ES-I3 (cell line): Measurements from ENCODE around the gene DISC1.
"Not testable (repeated sequence)": the region's sequence is repeated elsewhere in the genome, so short reads cannot be mapped to it uniquely, and the experiment has no call there.

Experiments
- H3K36me3 ChIP-seq: 2 replicates; pipeline ENCODE4 v1.6.1; 2013; ENCODE audit warnings: mild to moderate bottlenecking, low read length, control low read depth, moderate library complexity; ENCODE audit not compliant: insufficient read depth
- H3K4me1 ChIP-seq: 2 replicates; pipeline ENCODE4 v1.6.1; 2013; ENCODE audit warnings: mild to moderate bottlenecking, control low read depth, low read length; ENCODE audit not compliant: insufficient read depth
- H3K9ac ChIP-seq: 2 replicates; pipeline ENCODE4 v1.6.1; 2013; ENCODE audit warnings: low read depth, mild to moderate bottlenecking, low read length, moderate library complexity
- H3K9me3 ChIP-seq: 2 replicates; pipeline ENCODE4 v1.6.1; 2013; ENCODE audit warnings: mild to moderate bottlenecking, low read length, moderate library complexity; ENCODE audit not compliant: control insufficient read depth, insufficient read depth

The DISC1 gene

DNA sequence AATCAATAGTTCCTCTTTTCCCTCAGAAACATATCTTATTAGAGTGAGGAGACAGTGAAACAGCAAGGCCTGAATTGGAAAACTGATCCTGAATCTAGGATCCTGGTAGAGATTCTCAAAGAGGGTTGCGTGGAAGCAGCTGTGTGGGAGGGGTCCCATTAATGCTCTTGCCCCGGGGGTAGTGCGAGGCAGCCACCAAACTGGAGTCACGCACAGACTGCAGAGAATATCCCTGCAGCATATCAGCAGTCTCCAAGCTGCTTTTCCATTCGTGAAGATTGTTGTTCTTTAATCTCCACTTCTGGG, 150.1 kb downstream of the DISC1 start:
- Histone ChIP-seq H3K4me1 (no peaks in the 10 kb centered on the region), H3K36me3 (no peaks in the 10 kb centered on the region), H3K9me3 (no peaks in the 10 kb centered on the region), H3K9ac (no peak overlapping the region)

GRCh38 chr1:231778009-231778719, 151.6 kb downstream of the DISC1 start:
- Histone ChIP-seq H3K4me1 (no peaks in the 10 kb centered on the region), H3K9ac (no peak overlapping the region), H3K9me3 (no peaks in the 10 kb centered on the region)

DNA sequence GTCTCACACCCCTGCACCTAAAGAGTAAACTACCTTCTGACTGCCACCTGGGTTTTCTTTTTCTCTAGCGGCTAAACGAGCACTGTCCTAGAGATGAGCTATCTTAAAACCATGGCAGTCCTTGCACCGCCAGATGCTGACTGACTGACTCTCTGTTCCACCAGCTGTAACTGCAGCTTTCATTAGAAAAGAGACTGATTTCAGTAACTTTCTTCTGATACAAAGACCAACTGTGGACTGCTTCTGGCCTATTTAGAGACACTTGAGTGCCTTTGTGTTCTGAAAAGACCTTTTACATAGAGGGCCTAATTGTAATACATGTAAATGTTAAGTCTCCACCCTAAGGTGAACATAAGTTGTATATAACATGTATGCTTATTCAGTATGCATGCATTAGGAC, 152.5 kb downstream of the DISC1 start:
- Histone ChIP-seq H3K9me3 (no peaks in the 10 kb centered on the region), H3K4me1 (no peaks in the 10 kb centered on the region), H3K9ac (no peak overlapping the region), H3K36me3 (no peaks in the 10 kb centered on the region)

More at GRCh38 chr1:231778009-231778719, 151.6 kb downstream of the DISC1 start:
- H3K36me3 ChIP-seq, result no peaks in the 10 kb centered on the region

- no peak overlapping the region for H3K9ac ChIP-seq
- no peaks in the 10 kb centered on the region for H3K4me1 ChIP-seq
- H3K9me3 ChIP-seq, result no peaks in the 10 kb centered on the region
- no peaks in the 10 kb centered on the region for H3K36me3 ChIP-seq
Observed at GRCh38 chr1:231781892-231782291, 155.3 kb downstream of the DISC1 start.

- H3K36me3 ChIP-seq, H3K9ac ChIP-seq, H3K9me3 ChIP-seq, H3K4me1 ChIP-seq: not testable (repeated sequence)
Observed at GRCh38 chr1:231785073-231785472, 158.5 kb downstream of the DISC1 start.

- no peaks in the 10 kb centered on the region for H3K4me1 ChIP-seq
- no peaks in the 10 kb centered on the region for H3K36me3 ChIP-seq
- H3K9me3 ChIP-seq, result no peaks in the 10 kb centered on the region
- H3K9ac ChIP-seq, result no peak overlapping the region
Observed at GRCh38 chr1:231786126-231786525, 159.5 kb downstream of the DISC1 start.

- no peaks in the 10 kb centered on the region for H3K36me3 ChIP-seq
- H3K9me3 ChIP-seq, result no peaks in the 10 kb centered on the region
- H3K4me1 ChIP-seq, result no peaks in the 10 kb centered on the region
- H3K9ac ChIP-seq, result no peak overlapping the region
Observed at GRCh38 chr1:231792634-231793033, 166.0 kb downstream of the DISC1 start.

DNA sequence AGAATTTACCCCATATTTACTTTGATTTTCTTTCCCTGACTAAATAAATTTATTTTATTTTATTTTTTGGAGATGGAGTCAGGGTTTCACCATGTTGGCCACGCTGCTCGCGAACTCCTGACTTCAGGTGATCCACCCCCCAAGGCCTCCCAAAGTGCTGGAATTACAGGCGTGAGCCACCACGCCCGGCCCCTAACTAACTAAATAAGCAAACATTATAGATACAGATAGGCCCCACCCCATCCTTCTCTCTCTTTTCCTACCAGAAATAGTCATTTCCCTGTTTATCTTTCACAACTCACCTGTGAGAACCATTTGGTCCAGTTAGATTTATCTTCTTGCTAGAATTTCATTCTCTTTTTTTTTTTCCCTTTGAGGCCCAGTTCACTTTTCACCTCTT, 167.3 kb downstream of the DISC1 start:
- H3K36me3 ChIP-seq, result no peaks in the 10 kb centered on the region

GRCh38 chr1:231796141-231796540, 169.6 kb downstream of the DISC1 start:
- Histone ChIP-seq H3K36me3 (no peaks in the 10 kb centered on the region), H3K9me3 (no peaks in the 10 kb centered on the region), H3K9ac (no peak overlapping the region), H3K4me1 (no peaks in the 10 kb centered on the region)

More for the DNA sequence above, 167.3 kb downstream of the DISC1 start:
- no peaks in the 10 kb centered on the region for H3K9me3 ChIP-seq
- no peak overlapping the region for H3K9ac ChIP-seq
- H3K4me1 ChIP-seq, result no peaks in the 10 kb centered on the region

- Histone ChIP-seq H3K9me3 (no peaks in the 10 kb centered on the region), H3K9ac (no peak overlapping the region), H3K36me3 (no peaks in the 10 kb centered on the region; the same call in 1 of the 2 replicates)
Observed at GRCh38 chr1:231799363-231799986, 172.9 kb downstream of the DISC1 start.

DNA sequence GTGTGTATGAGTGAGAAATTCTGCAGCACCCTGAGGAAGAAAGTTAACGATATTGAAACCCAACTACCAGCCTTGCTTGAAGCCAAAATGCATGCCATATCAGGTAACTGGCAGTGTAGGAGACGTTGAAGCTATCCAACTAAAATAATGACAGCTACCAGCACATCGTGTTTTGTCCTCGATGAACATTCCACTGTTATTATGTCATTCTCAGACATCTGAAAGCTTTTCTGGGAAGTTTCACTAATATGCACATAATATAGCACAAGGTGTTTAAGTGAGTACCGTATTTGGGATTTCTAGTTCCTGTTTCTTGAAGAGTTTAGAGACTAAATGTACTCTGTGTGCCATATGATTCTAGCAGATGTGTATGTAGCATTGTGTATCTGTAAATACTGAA, 173.5 kb downstream of the DISC1 start:
- Histone ChIP-seq H3K9me3 (no peaks in the 10 kb centered on the region), H3K4me1 (no peaks in the 10 kb centered on the region), H3K36me3 (no peaks in the 10 kb centered on the region; the same call in 1 of the 2 replicates), H3K9ac (no peak overlapping the region)

More at GRCh38 chr1:231799363-231799986, 172.9 kb downstream of the DISC1 start:
- H3K4me1 ChIP-seq, result no peaks in the 10 kb centered on the region

- Histone ChIP-seq H3K9me3 (no peaks in the 10 kb centered on the region), H3K4me1 (no peaks in the 10 kb centered on the region), H3K36me3 (no peaks in the 10 kb centered on the region; the same call in 1 of the 2 replicates), H3K9ac (no peak overlapping the region)
Observed at GRCh38 chr1:231801042-231801585, 174.5 kb downstream of the DISC1 start.

DNA sequence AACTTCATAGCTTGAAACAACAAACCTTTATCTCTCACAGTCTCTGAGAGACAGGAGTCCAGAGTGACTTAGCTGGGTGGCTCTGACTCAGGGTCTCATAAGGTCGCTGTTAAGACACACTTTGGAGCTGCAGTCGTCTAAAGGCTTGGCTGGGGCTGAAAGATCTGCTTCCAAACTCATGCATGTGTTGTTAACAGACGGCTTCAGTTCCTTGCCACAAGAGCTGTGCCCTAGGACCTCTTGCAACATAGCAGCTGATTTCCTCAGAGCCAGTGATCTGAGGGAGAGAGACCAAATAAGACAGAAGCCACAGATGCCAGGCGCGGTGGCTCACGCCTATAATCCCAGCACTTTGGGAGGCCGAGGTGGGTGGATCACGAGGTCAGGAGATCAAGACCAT, 176.8 kb downstream of the DISC1 start:
- no peaks in the 10 kb centered on the region for H3K9me3 ChIP-seq
- no peaks in the 10 kb centered on the region for H3K4me1 ChIP-seq
- no peak overlapping the region for H3K9ac ChIP-seq
- H3K36me3 ChIP-seq, result no peaks in the 10 kb centered on the region; the same call in 1 of the 2 replicates

GRCh38 chr1:231806623-231807495, 180.3 kb downstream of the DISC1 start:
- H3K9ac ChIP-seq, result no peak overlapping the region
- no peaks in the 10 kb centered on the region for H3K4me1 ChIP-seq
- H3K36me3 ChIP-seq, result no peaks in the 10 kb centered on the region; the same call in 1 of the 2 replicates
- H3K9me3 ChIP-seq, result no peaks in the 10 kb centered on the region
